Esophagus muscularis mucosa (tissue), 4 donors: ENCODE measurements around the gene VTI1A. TPM values are rescaled to one million over a fixed set of nuclear protein-coding genes. Genes with fewer than 3 reads are reported as not detected.

Experiments
- DNase-seq: peaks from one replicate; pipeline ENCODE4 v3.0.0-alpha.2; 2017; ENCODE audit errors: extremely low spot score
- H3K27ac ChIP-seq, 4 donors: fragments of 200-600 bp; sonication (generic); replicated peaks in 1 of 4; 1 replicate in 3 of 4; 2 replicates in 1 of 4; pipeline ENCODE4 v1.5.1; 2016 to 2019; ENCODE audit warnings: mild to moderate bottlenecking in 1 of 4
- H3K27me3 ChIP-seq, 4 donors: fragments of 200-600 bp; sonication (generic); one replicate each; pipeline versions ENCODE4 v1.5.1 to v1.6.0; 2016 to 2019
- H3K36me3 ChIP-seq, 4 donors: fragments of 200-600 bp; sonication (generic); one replicate each; pipeline ENCODE4 v1.5.1; 2016 to 2019
- H3K4me1 ChIP-seq, 4 donors: fragments of 200-600 bp; sonication (generic); one replicate each; pipeline ENCODE4 v1.5.1; 2016 to 2019
- H3K4me3 ChIP-seq, 4 donors: fragments of 200-600 bp; sonication (generic); 1 replicate in 2 of 4; 2 replicates in 2 of 4; pipeline ENCODE4 v1.5.1; 2016 to 2019; ENCODE audit warnings: mild to moderate bottlenecking in 4 of 4, moderate library complexity in 1 of 4
- H3K9me3 ChIP-seq, 4 donors: fragments of 200-600 bp; sonication (generic); 1 replicate in 3 of 4; 2 replicates in 1 of 4; pipeline ENCODE4 v1.5.1; 2016 to 2019
- CTCF ChIP-seq, 3 experiments: fragments of 200-600 bp in 2 of 3; fragments of 450-650 bp in 1 of 3; sonication (generic) in 2 of 3; IDR thresholded peaks; one replicate each; pipeline ENCODE4 v1.5.1; 2017 to 2019; ENCODE audit warnings: antibody characterized with exemption in 3 of 3, mild to moderate bottlenecking in 2 of 3, moderate library complexity in 1 of 3
- EP300 ChIP-seq: sonication (generic); formaldehyde crosslinking; IDR thresholded peaks from one replicate; pipeline ENCODE4 v1.6.1; 2017; ENCODE audit warnings: antibody characterized with exemption
- POLR2A ChIP-seq: fragments of 450-650 bp; IDR thresholded peaks from one replicate; pipeline ENCODE4 v1.6.1; 2017; ENCODE audit warnings: antibody characterized with exemption, moderate library complexity, mild to moderate bottlenecking, low read depth
- POLR2AphosphoS5 ChIP-seq, 2 donors: sonication (generic); formaldehyde crosslinking; IDR thresholded peaks; one replicate each; pipeline ENCODE4 v1.6.1; 2017; ENCODE audit warnings: antibody characterized with exemption in 2 of 2
- WGBS: methylation state at CpG from one replicate; pipeline ENCODE4 v1.1.5; 2018; 5-methylcytosine and 5-hydroxymethylcytosine counted together
- intact Hi-C: fragments of 100-400 bp; cut with DNase I; formaldehyde crosslinking; loops from one replicate; pipeline ENCODE4 v1.15.1; 2023
- total RNA-seq, 4 donors: library from RNA; depleted of rRNA; stranded (reverse); fragments of >200 nt; gene quantifications; one replicate each; pipeline versions ENCODE4 v1.1.0 to v1.2.1, GENCODE V29; 2016

Gene VTI1A
- total RNA-seq, 4 donors from 2014 or later = 27.6 to 42.7 (median 33.8) TPM

- TF ChIP-seq CTCF (IDR thresholded peaks at IDR 0.05) = peak in 2 of 3 experiments; percentile 48 to 53
- TF ChIP-seq EP300 = no peak
- Histone ChIP-seq H3K9me3 (no peaks in the 10 kb centered on the region), H3K4me3 (no peak overlapping the region), H3K4me1 (no peaks in the 10 kb centered on the region), H3K36me3 (no peaks in the 10 kb centered on the region), H3K27me3 (no peaks in the 10 kb centered on the region), H3K27ac (no peak overlapping the region)
- 50% methylated on average over 4 of the region's 4 CpGs for WGBS
- intact Hi-C loops = loop anchor here (10.0 kb wide), 1 partner anchor 819 kb away; no protein-coding TSS in a partner anchor
- no peak for DNase-seq
Measured at GRCh38 chr10:112565434-112566053, 118.5 kb downstream of the VTI1A start.

GRCh38 chr10:112570585-112570984 is 123.6 kb downstream of the VTI1A start:
- intact Hi-C loops = no loop called here
- DNase-seq = no peak
- no peaks in the 10 kb centered on the region for H3K4me1 ChIP-seq
- H3K27me3 ChIP-seq = no peaks in the 10 kb centered on the region
- no peak overlapping the region for H3K27ac ChIP-seq
- TF ChIP-seq CTCF (IDR thresholded peaks at IDR 0.05) (no peak), EP300 (no peak), POLR2A (no peak), POLR2AphosphoS5 (IDR thresholded peaks at IDR 0.05) (no peak)
- no peak overlapping the region for H3K4me3 ChIP-seq
- H3K36me3 ChIP-seq = no peaks in the 10 kb centered on the region
- WGBS = 97% methylated on average over 3 of the region's 3 CpGs
- no peaks in the 10 kb centered on the region for H3K9me3 ChIP-seq

- Histone ChIP-seq H3K4me1 (peaks cover 0 to 1% (median 0%) of the 10 kb centered on the region in 4 donors), H3K27ac (no peak overlapping the region), H3K36me3 (no peaks in the 10 kb centered on the region), H3K4me3 (no peak overlapping the region), H3K9me3 (no peaks in the 10 kb centered on the region), H3K27me3 (no peaks in the 10 kb centered on the region)
- intact Hi-C loops = no loop called here
- 91% methylated on average over 1 of the region's 1 CpG for WGBS
- DNase-seq = no peak
- TF ChIP-seq CTCF (IDR thresholded peaks at IDR 0.05) = no peak
- no peak for TF ChIP-seq POLR2AphosphoS5 (IDR thresholded peaks at IDR 0.05)
- TF ChIP-seq POLR2A = no peak
- no peak for TF ChIP-seq EP300
Measured at GRCh38 chr10:112579578-112579977, 132.6 kb downstream of the VTI1A start.

GRCh38 chr10:112580267-112580666 is 133.3 kb downstream of the VTI1A start:
- peaks cover 0 to 8% (median 0%) of the 10 kb centered on the region in 4 donors for H3K4me1 ChIP-seq
- H3K9me3 ChIP-seq = no peaks in the 10 kb centered on the region
- TF ChIP-seq CTCF (IDR thresholded peaks at IDR 0.05) (no peak), EP300 (no peak), POLR2AphosphoS5 (IDR thresholded peaks at IDR 0.05) (no peak), POLR2A (no peak)
- no peak for DNase-seq
- 88% methylated on average over 2 of the region's 2 CpGs for WGBS
- no peak overlapping the region for H3K4me3 ChIP-seq
- H3K27me3 ChIP-seq = no peaks in the 10 kb centered on the region
- H3K36me3 ChIP-seq = no peaks in the 10 kb centered on the region
- no peak overlapping the region for H3K27ac ChIP-seq
- intact Hi-C loops = no loop called here

- no peak overlapping the region for H3K4me3 ChIP-seq
- peaks cover 0 to 8% (median 0%) of the 10 kb centered on the region in 4 donors for H3K4me1 ChIP-seq
- no peaks in the 10 kb centered on the region for H3K36me3 ChIP-seq
- intact Hi-C loops = no loop called here
- 87% methylated on average over 4 of the region's 4 CpGs for WGBS
- no peak overlapping the region for H3K27ac ChIP-seq
- no peaks in the 10 kb centered on the region for H3K27me3 ChIP-seq
- H3K9me3 ChIP-seq = no peaks in the 10 kb centered on the region
- DNase-seq = no peak
- TF ChIP-seq POLR2A (no peak), CTCF (IDR thresholded peaks at IDR 0.05) (no peak), EP300 (no peak), POLR2AphosphoS5 (IDR thresholded peaks at IDR 0.05) (no peak)
Measured at GRCh38 chr10:112581921-112582320, 134.9 kb downstream of the VTI1A start.
